ENCODE results near the gene TNS2.

DNA sequence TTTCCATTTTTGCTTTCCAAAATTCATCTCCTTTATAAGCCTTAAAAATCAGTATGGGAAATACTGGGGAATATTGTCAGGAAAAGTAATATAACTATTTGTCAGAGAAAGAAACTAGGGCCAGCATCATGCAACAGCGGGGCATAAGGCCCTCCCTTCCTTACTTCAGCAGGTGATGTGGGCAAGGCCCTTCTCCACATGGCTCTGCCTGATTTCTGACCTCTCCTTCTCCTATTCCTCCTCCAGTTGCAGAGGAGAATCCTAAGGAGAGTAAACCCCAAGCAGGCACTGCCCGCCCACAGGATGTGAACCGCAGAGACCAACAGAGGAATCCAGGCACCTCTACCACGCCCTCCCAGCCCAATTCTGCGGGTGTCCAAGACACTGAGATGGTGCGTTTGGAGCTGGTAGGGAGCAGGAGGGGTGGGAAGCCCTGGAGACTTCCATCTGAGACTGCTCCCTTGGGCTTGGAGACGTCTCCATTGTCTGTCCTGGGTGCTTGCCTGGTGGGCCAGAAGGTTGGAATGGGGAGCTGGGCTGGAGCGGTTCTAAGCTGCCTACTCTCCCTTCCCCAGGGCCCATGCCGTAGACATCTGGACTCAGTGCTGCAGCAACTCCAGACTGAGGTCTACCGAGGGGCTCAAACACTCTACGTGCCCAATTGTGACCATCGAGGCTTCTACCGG is 50.7 kb downstream of the TNS2 start:
- TF ChIP-seq, protein P1, sequence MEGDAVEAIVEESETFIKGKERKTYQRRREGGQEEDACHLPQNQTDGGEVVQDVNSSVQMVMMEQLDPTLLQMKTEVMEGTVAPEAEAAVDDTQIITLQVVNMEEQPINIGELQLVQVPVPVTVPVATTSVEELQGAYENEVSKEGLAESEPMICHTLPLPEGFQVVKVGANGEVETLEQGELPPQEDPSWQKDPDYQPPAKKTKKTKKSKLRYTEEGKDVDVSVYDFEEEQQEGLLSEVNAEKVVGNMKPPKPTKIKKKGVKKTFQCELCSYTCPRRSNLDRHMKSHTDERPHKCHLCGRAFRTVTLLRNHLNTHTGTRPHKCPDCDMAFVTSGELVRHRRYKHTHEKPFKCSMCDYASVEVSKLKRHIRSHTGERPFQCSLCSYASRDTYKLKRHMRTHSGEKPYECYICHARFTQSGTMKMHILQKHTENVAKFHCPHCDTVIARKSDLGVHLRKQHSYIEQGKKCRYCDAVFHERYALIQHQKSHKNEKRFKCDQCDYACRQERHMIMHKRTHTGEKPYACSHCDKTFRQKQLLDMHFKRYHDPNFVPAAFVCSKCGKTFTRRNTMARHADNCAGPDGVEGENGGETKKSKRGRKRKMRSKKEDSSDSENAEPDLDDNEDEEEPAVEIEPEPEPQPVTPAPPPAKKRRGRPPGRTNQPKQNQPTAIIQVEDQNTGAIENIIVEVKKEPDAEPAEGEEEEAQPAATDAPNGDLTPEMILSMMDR (IDR thresholded peaks at IDR 0.05; ENCODE audit: borderline replicate concordance, extremely low read depth, low read length, poor library complexity, severe bottlenecking), result no peak
- TF ChIP-seq EZH2 (IDR thresholded peaks at IDR 0.05; ENCODE audit: borderline replicate concordance, low read depth, low read length, severe bottlenecking), result no peak

All from DND-41 (cell line).